Loucy (cell line): ENCODE results near the gene PTBP1.

Experiments used
- H2AFZ ChIP-seq: fragments of 200-600 bp; sonication (generic); 2 replicates; pipeline ENCODE4 v1.6.0; 2016; ENCODE audit warnings: antibody characterized with exemption, mild to moderate bottlenecking, low read length, moderate library complexity
- H3F3A ChIP-seq: fragments of 200-600 bp; 2 replicates; pipeline ENCODE4 v1.6.0; 2016; ENCODE audit warnings: antibody characterized with exemption, low read depth, mild to moderate bottlenecking
- H3K27me3 ChIP-seq: fragments of 200-600 bp; sonication (generic); 2 replicates; pipeline ENCODE4 v1.6.1; 2014; ENCODE audit warnings: low read length, mild to moderate bottlenecking; ENCODE audit not compliant: insufficient read depth, poor library complexity, severe bottlenecking
- H3K36me3 ChIP-seq: fragments of 200-600 bp; sonication (generic); 2 replicates; pipeline ENCODE4 v1.6.1; 2016; ENCODE audit warnings: low read length; ENCODE audit not compliant: insufficient read depth
- H3K4me1 ChIP-seq: fragments of 200-600 bp; sonication (generic); 2 replicates; pipeline ENCODE4 v1.5.1; 2014; ENCODE audit warnings: low read length, mild to moderate bottlenecking; ENCODE audit not compliant: insufficient read depth, poor library complexity, severe bottlenecking
- H3K4me2 ChIP-seq: fragments of 200-600 bp; sonication (generic); 2 replicates; pipeline ENCODE4 v1.6.0; 2014; ENCODE audit warnings: antibody characterized with exemption, low read length, low read depth, mild to moderate bottlenecking; ENCODE audit not compliant: poor library complexity, severe bottlenecking
- H3K4me3 ChIP-seq: fragments of 200-600 bp; sonication (generic); 2 replicates; pipeline ENCODE4 v1.5.1; 2014; ENCODE audit warnings: low read length, mild to moderate bottlenecking, mixed read lengths; ENCODE audit not compliant: poor library complexity, severe bottlenecking
- H3K79me2 ChIP-seq: fragments of 200-600 bp; sonication (generic); 2 replicates; pipeline ENCODE4 v1.6.1; 2014; ENCODE audit warnings: low read length; ENCODE audit not compliant: insufficient read depth
- H3K9ac ChIP-seq: fragments of 200-600 bp; sonication (generic); 2 replicates; pipeline ENCODE4 v1.6.0; 2014; ENCODE audit warnings: mild to moderate bottlenecking, low read depth, low read length, moderate library complexity; ENCODE audit not compliant: poor library complexity, severe bottlenecking
- H3K9me2 ChIP-seq: fragments of 200-600 bp; sonication (generic); replicated peaks from 2 replicates; pipeline ENCODE4 v1.6.1; 2016; ENCODE audit warnings: low read depth, low read length, mixed read lengths
- H3K9me3 ChIP-seq: fragments of 200-600 bp; sonication (generic); 2 replicates; pipeline ENCODE4 v1.6.1; 2014; ENCODE audit warnings: mild to moderate bottlenecking, antibody characterized with exemption, low read length, low read depth; ENCODE audit not compliant: insufficient read depth
- H4K20me1 ChIP-seq: fragments of 200-600 bp; sonication (generic); 2 replicates; pipeline ENCODE4 v1.6.0; 2014; ENCODE audit warnings: antibody characterized with exemption, low read length, mild to moderate bottlenecking; ENCODE audit not compliant: insufficient read depth, poor library complexity, severe bottlenecking
- EZH2phosphoT487 ChIP-seq: fragments of 200-600 bp; IDR thresholded peaks from 2 replicates; pipeline ENCODE4 v1.6.1; 2018; ENCODE audit warnings: antibody characterized with exemption, mild to moderate bottlenecking, moderate library complexity, borderline replicate concordance
- TF ChIP-seq, protein P1 (sequence below): fragments of 200-600 bp; sonication (generic); conservative IDR thresholded peaks from 2 replicates; pipeline ENCODE4 v1.5.1; 2014; ENCODE audit warnings: mild to moderate bottlenecking, antibody characterized with exemption, low read length

The PTBP1 gene

DNA sequence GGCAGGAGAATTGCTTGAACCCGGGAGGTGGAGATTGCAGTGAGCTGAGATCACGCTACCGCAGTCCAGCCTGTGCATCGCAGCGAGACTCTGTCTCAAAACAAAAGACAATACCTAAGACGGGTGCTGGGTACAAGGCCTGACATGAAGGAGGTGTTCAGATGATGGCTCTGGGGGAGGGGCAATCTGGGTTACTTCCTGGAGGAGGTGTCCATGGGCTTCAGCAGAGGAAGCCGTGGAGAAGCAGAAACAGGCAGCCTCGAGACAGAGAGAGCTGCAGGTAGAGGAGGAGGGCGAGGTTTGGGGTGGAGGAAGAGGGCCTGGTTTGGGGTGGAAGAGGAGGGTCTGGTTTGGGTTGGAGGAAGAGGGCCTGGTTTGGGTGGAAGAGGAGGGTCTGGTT is 42.7 kb upstream of the PTBP1 start:
- Histone ChIP-seq H3K27me3 (no peaks in the 10 kb centered on the region), H3K4me3 (no peak overlapping the region), H3K9me3 (peaks cover 5% of the 10 kb centered on the region; the same call in 1 of the 2 replicates), H3K36me3 (no peaks in the 10 kb centered on the region), H3F3A (no peaks in the 10 kb centered on the region), H3K4me2 (no peak overlapping the region), H3K9ac (no peak overlapping the region), H2AFZ (no peak overlapping the region), H3K9me2 (no peaks in the 10 kb centered on the region), H4K20me1 (no peaks in the 10 kb centered on the region), H3K79me2 (no peaks in the 10 kb centered on the region), H3K4me1 (no peaks in the 10 kb centered on the region)
- TF ChIP-seq EZH2phosphoT487, result no peak
- TF ChIP-seq, protein P1, sequence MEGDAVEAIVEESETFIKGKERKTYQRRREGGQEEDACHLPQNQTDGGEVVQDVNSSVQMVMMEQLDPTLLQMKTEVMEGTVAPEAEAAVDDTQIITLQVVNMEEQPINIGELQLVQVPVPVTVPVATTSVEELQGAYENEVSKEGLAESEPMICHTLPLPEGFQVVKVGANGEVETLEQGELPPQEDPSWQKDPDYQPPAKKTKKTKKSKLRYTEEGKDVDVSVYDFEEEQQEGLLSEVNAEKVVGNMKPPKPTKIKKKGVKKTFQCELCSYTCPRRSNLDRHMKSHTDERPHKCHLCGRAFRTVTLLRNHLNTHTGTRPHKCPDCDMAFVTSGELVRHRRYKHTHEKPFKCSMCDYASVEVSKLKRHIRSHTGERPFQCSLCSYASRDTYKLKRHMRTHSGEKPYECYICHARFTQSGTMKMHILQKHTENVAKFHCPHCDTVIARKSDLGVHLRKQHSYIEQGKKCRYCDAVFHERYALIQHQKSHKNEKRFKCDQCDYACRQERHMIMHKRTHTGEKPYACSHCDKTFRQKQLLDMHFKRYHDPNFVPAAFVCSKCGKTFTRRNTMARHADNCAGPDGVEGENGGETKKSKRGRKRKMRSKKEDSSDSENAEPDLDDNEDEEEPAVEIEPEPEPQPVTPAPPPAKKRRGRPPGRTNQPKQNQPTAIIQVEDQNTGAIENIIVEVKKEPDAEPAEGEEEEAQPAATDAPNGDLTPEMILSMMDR, result no peak

DNA sequence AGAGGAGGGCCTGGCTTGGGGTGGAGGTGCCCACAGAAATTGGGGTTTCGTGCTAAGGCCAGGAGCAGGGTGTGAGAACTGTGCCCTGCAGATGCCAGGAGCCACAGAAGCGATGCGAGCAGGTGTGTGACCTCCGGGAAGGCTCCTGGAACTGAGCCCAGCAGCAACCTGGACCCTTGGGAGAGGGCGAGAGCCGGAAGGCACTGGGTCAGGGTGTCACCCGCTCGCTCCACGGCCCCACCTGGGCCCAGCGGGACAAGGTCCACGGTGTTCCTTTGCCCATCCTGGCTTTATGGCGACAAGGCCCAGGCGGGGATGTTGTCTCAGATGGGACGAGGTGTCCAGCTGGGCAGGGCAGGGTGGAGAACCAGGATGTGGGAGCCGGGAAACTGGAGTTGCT is 42.2 kb upstream of the PTBP1 start:
- Histone ChIP-seq H3F3A (no peaks in the 10 kb centered on the region), H3K9me3 (peaks cover 5% of the 10 kb centered on the region; the same call in 1 of the 2 replicates), H3K36me3 (no peaks in the 10 kb centered on the region), H3K79me2 (no peaks in the 10 kb centered on the region), H3K27me3 (no peaks in the 10 kb centered on the region), H3K9me2 (no peaks in the 10 kb centered on the region), H3K4me2 (no peak overlapping the region), H2AFZ (no peak overlapping the region), H3K9ac (no peak overlapping the region), H3K4me3 (no peak overlapping the region), H4K20me1 (no peaks in the 10 kb centered on the region), H3K4me1 (no peaks in the 10 kb centered on the region)
- TF ChIP-seq, protein P1, result no peak
- no peak for TF ChIP-seq EZH2phosphoT487

DNA sequence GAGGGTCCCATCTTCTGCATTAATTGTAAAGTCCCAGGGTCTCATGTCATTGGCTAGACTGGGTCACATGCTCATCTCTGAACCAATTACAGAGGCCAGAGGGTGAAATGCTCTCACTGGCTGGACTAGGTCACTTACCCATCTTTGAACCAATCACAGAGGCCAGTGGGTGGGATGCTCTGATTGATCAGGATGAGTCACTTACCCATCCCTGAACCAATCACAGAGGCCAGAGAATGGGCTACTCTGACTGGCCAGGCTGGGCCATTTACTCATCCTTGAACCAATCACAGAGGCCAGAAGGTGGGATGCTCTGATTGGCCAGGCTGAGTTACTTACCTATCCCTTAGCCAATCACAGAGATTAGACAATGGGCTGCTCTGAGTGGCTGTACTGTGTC is 41.0 kb upstream of the PTBP1 start:
- Histone ChIP-seq H3F3A (no peaks in the 10 kb centered on the region), H4K20me1 (no peaks in the 10 kb centered on the region), H3K79me2 (no peaks in the 10 kb centered on the region), H3K9ac (no peak overlapping the region), H3K4me3 (no peak overlapping the region), H3K4me1 (no peaks in the 10 kb centered on the region), H3K9me3 (peaks cover 5% of the 10 kb centered on the region; the same call in 1 of the 2 replicates), H2AFZ (no peak overlapping the region), H3K4me2 (no peak overlapping the region), H3K27me3 (no peaks in the 10 kb centered on the region), H3K9me2 (no peaks in the 10 kb centered on the region), H3K36me3 (no peaks in the 10 kb centered on the region)
- TF ChIP-seq, protein P1, result no peak
- TF ChIP-seq EZH2phosphoT487, result no peak
